ENCODE measurements around the gene ARHGAP21. TPM values are rescaled to one million over a fixed set of nuclear protein-coding genes. Genes with fewer than 3 reads are reported as not detected.

Gene ARHGAP21
- total and polyA plus RNA-seq, 9 of the 15 experiments (the other 6 are each of a cell fraction or from before 2014, with no cell fraction given): 13.6 to 145 (median 60.8) TPM

- TF ChIP-seq PTRF (tag; IDR thresholded peaks at IDR 0.05) (no peak), ZC3H8 (IDR thresholded peaks at IDR 0.05) (no peak), RCOR1 (IDR thresholded peaks at IDR 0.05; ENCODE audit: borderline replicate concordance in 1 of 2, low read depth in 2 of 2, low read length in 2 of 2) (peak in 1 of 2 experiments; percentile 14; a peak in 1 of 4 replicates), FOXP1 (CRISPR knock-in tag; IDR thresholded peaks at IDR 0.05) (no peak), EGR1 (conservative IDR thresholded peaks at IDR 0.05) (no peak), ZNF583 (CRISPR knock-in tag; IDR thresholded peaks at IDR 0.05) (no peak), ARID1B (IDR thresholded peaks at IDR 0.05) (peak; percentile 58), FOXO4 (CRISPR knock-in tag; IDR thresholded peaks at IDR 0.05) (no peak), NR0B1 (IDR thresholded peaks at IDR 0.05; ENCODE audit: partially characterized antibody) (no peak), C11orf30 (IDR thresholded peaks at IDR 0.05; ENCODE audit: low read depth) (no peak), ZNF431 (CRISPR knock-in tag; IDR thresholded peaks at IDR 0.05) (no peak), SIRT6 (IDR thresholded peaks at IDR 0.05; ENCODE audit: low read depth, low read length) (no peak), BCOR (IDR thresholded peaks at IDR 0.05) (0 out of 2 replicates have a peak, but pooled peaks have one; percentile 29), RHOXF2B (CRISPR knock-in tag; conservative IDR thresholded peaks at IDR 0.05) (no peak), ARHGAP35 (IDR thresholded peaks at IDR 0.05; ENCODE audit: partially characterized antibody) (no peak), ZNF592 (IDR thresholded peaks at IDR 0.05) (no peak), ZNF436 (CRISPR knock-in tag; IDR thresholded peaks at IDR 0.05) (no peak), SIN3A (IDR thresholded peaks at IDR 0.05; ENCODE audit: borderline replicate concordance in 2 of 2, control insufficient read depth in 1 of 2, low read depth in 2 of 2, low read length in 2 of 2) (no peak)
Observed at GRCh38 chr10:24643679-24644209, 79.9 kb downstream of the ARHGAP21 start (continued).
